Mesothelial cell of epicardium (in vitro differentiated cells): ENCODE data around the gene CHD2. TPM values are rescaled to one million over a fixed set of nuclear protein-coding genes. Genes with fewer than 3 reads are reported as not detected.
A peak's percentile ranks its signal among the peaks of the same experiment; 100 is the strongest.

Experiments used
- DNase-seq, 2 experiments: peaks; one replicate each; pipeline ENCODE4 v3.0.0; 2021; ENCODE audit warnings: low spot score in 2 of 2; ENCODE audit not compliant: unreplicated experiment in 2 of 2
- H3K27ac Mint-ChIP-seq: 2 replicates; pipeline ENCODE4 v1.8.0; 2021; ENCODE audit warnings: mixed read lengths
- H3K27me3 Mint-ChIP-seq: 2 replicates; pipeline ENCODE4 v1.8.0; 2021; ENCODE audit warnings: low read depth, mixed read lengths
- H3K36me3 Mint-ChIP-seq: 2 replicates; pipeline ENCODE4 v1.8.0; 2021; ENCODE audit warnings: mixed read lengths
- H3K4me1 Mint-ChIP-seq: 2 replicates; pipeline ENCODE4 v1.8.0; 2021; ENCODE audit warnings: mixed read lengths
- H3K4me3 Mint-ChIP-seq: 2 replicates; pipeline ENCODE4 v1.8.0; 2021; ENCODE audit warnings: mild to moderate bottlenecking, moderate library complexity, mixed read lengths
- H3K9me3 Mint-ChIP-seq: 2 replicates; pipeline ENCODE4 v1.8.0; 2021; ENCODE audit warnings: mixed read lengths
- CTCF ChIP-seq: fragments of 200-600 bp; sonication (generic); IDR thresholded peaks from one replicate; pipeline ENCODE4 v1.5.0; 2021; ENCODE audit warnings: antibody characterized with exemption; ENCODE audit not compliant: unreplicated experiment
- total RNA-seq: library from RNA; stranded (reverse); gene quantifications from 3 replicates; pipeline ENCODE4 v1.2.1, GENCODE V29; 2021

The CHD2 gene
- total RNA-seq, 1 donor from 2014 or later: 178 TPM

DNA sequence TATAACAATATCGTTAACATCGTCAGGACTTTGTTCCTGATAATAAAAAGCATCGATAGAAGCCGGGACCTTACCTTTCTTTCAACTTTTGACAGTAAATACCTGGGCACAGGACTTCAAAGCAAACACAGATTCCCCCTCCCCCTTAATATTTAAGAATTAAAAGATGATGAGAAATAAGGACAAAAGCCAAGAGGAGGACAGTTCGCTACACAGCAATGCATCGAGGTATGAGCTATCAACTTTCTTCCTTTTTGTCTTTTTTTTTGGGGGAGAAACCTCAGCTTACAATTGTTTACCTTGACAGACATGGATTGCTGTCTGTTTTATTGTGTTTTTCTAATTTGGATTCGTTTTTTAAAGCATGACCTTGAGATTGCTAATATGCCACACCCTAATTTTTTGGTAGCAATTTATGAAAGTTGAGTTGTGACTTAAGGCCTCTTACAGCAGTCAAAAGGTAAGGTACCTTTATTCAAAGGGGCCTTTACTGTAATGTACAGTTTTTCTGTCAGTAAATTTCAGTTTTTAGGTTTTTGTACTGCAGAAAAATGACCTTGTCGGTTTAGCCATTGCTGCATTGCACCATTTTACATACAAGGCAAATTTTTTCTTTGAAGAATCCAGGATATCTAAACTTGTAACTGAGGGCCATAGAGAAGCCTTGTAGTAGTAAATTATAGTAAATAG is 1.1 kb downstream of the CHD2 start:
- TF ChIP-seq CTCF: no peak
- no peaks in the 10 kb centered on the region for H3K27me3 Mint-ChIP-seq
- peak overlapping the region; percentile 90 for H3K4me3 Mint-ChIP-seq
- peak overlapping the region; percentile 100 for H3K27ac Mint-ChIP-seq
- H3K9me3 Mint-ChIP-seq: peaks cover 8% of the 10 kb centered on the region
- no peak for DNase-seq
- H3K36me3 Mint-ChIP-seq: peaks cover 21% of the 10 kb centered on the region
- peaks cover 43% of the 10 kb centered on the region for H3K4me1 Mint-ChIP-seq

DNA sequence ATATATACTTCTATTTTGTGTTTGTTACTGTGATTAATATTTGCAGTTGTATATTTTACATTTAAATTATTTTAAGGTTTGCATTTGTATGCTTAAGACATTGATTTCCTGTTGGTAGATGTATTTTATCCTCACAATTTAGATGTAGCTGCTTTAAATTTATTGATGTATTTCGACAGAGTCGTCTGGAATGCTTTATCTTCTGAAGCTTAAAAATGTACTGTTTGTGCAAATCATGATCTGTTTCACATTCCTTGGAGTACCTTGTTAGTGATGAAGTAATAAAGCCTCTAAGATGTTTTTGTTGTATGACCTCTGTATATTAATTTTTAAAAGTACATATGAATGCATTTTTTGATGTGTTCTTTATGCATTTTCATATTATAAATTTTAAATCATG is 1.9 kb downstream of the CHD2 start:
- peak overlapping the region; percentile 90 for H3K27ac Mint-ChIP-seq
- peak overlapping the region; percentile 90 for H3K4me3 Mint-ChIP-seq
- H3K4me1 Mint-ChIP-seq: peaks cover 44% of the 10 kb centered on the region
- DNase-seq: no peak
- H3K36me3 Mint-ChIP-seq: peaks cover 18% of the 10 kb centered on the region
- peaks cover 8% of the 10 kb centered on the region for H3K9me3 Mint-ChIP-seq
- H3K27me3 Mint-ChIP-seq: no peaks in the 10 kb centered on the region
- no peak for TF ChIP-seq CTCF

DNA sequence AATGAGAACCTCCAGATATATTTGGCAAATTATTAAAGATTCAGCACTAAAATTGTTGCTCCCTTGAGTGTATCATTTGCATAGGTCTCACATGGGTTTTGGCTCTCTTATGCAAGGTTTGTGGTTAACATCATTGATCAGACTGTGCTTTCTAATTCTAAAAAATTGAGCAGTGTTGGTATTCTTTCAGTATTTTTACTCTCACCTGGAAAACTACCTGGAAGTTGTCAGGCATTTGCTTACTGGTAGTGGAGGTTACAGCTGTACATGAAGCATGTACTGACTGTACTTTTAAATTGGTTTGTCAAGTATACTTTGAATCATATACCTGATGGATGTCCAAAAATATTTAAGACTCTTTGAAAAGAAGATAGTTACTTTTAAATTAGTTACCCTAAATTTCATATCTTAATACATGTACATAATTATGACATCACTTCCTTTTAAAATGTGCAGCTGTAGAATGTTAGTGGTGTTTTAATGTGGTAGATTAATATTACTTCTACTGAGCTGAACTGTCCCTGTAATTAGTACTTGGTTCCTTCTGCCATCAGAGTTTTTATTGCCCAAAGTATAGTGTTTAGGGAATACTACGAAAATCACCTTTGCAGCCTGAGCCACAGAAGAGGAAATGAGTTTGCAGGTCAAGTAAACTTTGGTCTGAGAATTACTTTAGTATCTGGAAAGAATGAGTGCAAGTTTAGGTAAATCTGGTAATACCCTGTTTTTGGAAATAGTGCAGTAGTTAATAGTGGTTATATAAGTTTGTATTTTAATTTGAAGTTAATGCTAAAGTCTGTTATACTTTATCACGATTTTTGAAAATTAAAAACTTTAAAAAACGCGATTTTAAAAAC is 2.8 kb downstream of the CHD2 start:
- DNase-seq: no peak
- H3K4me1 Mint-ChIP-seq: peaks cover 46% of the 10 kb centered on the region
- peaks cover 13% of the 10 kb centered on the region for H3K36me3 Mint-ChIP-seq
- TF ChIP-seq CTCF: no peak
- H3K27me3 Mint-ChIP-seq: no peaks in the 10 kb centered on the region
- H3K9me3 Mint-ChIP-seq: peaks cover 8% of the 10 kb centered on the region
- H3K4me3 Mint-ChIP-seq: peak overlapping the region; percentile 90
- H3K27ac Mint-ChIP-seq: peak overlapping the region; percentile 100

GRCh38 chr15:92903631-92903965 is 3.5 kb downstream of the CHD2 start:
- H3K27me3 Mint-ChIP-seq: no peaks in the 10 kb centered on the region
- peak overlapping the region; percentile 90 for H3K4me3 Mint-ChIP-seq
- H3K36me3 Mint-ChIP-seq: peaks cover 9% of the 10 kb centered on the region
- H3K9me3 Mint-ChIP-seq: peaks cover 8% of the 10 kb centered on the region
- no peak for TF ChIP-seq CTCF
- H3K4me1 Mint-ChIP-seq: peaks cover 53% of the 10 kb centered on the region
- peak overlapping the region; percentile 100 for H3K27ac Mint-ChIP-seq
- no peak for DNase-seq

DNA sequence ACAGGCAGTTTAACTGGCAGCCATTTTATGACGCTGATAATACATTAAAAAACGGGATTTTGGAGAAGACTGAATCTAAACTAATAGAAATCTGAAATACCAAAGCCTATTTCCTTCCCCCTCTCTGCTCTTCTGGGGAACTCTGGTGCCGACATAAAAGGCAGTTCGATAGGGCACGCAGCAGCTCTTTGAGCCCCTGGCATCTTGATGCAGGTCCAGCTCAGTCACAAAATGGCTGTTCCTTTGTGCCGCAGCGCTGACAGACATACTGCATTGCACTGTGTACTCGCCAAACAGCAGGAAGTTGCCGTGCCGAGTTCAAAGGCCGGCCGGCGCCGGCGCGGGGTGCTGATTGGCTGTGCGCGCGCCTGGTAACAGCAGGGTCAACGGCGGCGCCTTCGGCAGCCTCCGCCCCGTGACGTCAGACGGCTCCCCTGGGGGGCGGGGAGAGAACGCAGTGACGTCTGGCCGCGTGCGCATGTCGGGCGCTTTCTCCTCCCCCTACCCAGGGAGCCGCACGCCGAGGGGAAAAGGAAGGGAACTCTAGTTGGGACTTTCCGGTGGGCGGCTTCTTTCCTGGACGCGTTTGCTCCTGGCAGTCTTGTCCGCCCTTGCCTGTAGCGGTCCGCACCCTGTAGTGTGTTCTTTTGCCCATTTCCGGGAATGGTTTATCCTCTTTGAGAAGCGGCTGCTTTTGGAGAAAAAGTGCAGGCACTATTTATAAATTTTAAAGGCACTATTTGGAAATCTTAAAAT is 4.0 kb downstream of the CHD2 start:
- H3K27ac Mint-ChIP-seq: peak overlapping the region; percentile 100
- H3K4me1 Mint-ChIP-seq: peaks cover 54% of the 10 kb centered on the region
- TF ChIP-seq CTCF: no peak
- DNase-seq: peak; percentile 99 to 100
- peaks cover 4% of the 10 kb centered on the region for H3K9me3 Mint-ChIP-seq
- peaks cover 5% of the 10 kb centered on the region for H3K36me3 Mint-ChIP-seq
- peak overlapping the region; percentile 90 for H3K4me3 Mint-ChIP-seq
- no peaks in the 10 kb centered on the region for H3K27me3 Mint-ChIP-seq
